NOMO-1 (cell line): Measurements from ENCODE around the gene PIAS3.
"Not testable (repeated sequence)": the region's sequence is repeated elsewhere in the genome, so short reads cannot be mapped to it uniquely, and the experiment has no call there.

Experiments
- DNase-seq, 2 experiments: peaks; one replicate each; lab custom pipeline; 2025; ENCODE audit not compliant: unreplicated experiment in 2 of 2; lab: John Stamatoyannopoulos, UW

PIAS3 gene

DNA sequence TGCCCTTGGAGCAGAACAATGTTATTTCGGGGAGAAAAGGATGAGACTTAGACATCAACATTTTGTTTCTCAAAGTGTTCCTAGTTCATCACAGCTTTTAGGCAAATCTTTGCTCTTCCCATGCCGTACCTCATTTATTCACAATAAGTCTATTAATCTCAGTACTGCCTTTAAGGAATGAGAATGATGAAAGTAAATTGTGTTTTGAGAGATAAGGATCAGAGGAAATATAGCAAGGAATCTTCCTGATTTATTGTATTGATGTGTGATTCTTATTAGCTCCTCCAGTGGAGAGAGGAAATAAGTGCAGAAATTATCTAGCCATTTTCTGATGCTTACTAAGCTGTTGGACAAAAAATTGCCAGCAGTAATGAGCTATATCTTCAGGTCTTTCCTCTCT is 32.9 kb downstream of the PIAS3 start:
- DNase-seq, result no peak

DNA sequence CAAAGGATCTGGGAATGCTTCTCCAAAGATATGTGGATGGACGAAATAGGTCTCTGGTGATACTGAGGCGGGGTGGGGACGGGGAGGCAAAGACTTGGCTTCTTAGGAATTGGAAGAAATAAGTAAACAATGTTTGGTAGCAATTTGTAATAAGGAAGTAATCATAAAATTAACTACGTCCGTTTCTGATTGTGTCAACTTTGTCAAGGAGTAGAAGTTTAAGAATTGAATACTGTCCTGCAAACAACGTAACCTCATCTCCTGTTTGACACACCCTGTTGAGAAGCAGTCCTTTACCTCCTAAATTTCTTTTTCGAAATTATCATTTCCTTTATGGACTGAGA is 34.4 kb downstream of the PIAS3 start:
- peak in 1 of 2 experiments; percentile 61 for DNase-seq

DNA sequence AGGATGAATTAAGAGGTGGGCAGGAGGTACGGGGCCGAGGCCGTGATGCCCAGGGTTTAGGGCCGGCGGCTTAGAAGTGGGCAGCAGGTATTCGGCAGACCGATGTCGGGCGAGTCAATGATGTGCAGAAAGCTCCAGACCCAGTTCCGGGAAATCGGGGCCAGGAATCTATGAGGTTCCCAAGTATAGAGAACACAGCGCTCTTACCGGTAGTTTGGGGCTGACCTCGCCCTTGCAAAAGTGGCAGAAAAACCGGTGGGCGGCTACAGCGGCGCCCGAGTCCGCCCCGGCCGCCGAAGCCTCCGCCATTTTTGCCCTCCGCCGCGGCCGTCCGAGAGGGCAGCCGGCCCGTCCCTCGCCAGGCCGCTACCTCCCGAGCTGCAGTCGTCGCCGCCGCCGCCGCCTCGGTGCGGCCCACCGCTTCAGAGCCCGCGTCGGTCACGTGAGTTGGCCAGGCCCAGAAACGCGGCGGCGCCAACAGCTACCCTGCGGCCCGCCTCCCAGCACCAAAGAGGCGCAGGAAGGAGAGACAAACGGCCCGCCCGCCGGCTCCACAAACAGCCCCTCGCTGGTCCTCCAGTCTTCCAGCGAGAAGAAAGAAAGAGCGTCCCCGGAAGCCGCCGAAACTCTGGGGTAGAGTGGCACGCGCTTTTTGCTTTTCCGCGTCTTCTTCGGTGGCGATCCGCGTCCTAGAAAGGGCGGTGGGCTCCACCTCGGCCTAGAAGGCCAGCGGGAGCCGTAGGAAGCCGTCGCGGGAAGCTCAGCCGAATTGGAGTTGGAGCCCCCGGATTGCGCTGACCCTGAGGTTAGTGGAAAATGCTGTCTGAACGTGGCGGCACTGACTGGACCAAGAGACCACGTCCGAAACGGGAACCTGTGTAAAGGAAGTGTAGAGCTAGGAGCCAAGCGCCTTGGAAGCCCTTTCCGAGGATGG is 35.0 kb downstream of the PIAS3 start, which contains the start of the genes POLR3C and RNF115:
Gene POLR3C (plus strand): TSS at position 636 of the 934 bp plus-strand sequence. CDS start 1,577 bp downstream, outside the sequence.
Gene RNF115 (minus strand): TSS at position 531 of the 934 bp plus-strand sequence. CDS start 222 bp downstream, at position 309.
- peak; percentile 93 to 96 for DNase-seq

DNA sequence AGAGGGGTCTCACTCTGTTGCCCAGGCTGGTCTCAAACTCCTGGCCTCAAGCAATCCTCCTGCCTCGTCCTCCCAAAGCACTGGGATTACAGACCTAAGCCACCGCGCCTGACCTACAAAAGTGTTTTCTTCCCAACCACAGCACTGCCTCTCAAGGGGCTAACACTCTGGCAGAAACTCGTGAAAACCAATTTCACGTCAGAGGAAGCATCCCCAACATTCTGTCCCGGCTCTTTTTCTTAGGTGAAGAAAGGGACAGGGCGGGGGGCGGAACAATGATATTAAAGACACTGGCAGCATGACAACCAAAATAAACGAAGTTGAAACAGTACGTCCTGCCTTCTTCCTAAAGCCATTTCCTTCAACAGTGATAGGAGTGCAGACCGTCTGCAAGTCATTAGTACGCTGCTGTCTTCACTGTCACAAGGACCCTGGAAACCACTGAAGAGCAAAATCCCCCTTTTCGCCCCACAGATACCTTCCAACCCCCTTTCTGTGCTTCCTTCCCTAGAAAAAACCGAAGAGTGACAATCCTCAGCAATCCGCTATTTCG is 36.0 kb downstream of the PIAS3 start:
- DNase-seq, result not testable (repeated sequence)

DNA sequence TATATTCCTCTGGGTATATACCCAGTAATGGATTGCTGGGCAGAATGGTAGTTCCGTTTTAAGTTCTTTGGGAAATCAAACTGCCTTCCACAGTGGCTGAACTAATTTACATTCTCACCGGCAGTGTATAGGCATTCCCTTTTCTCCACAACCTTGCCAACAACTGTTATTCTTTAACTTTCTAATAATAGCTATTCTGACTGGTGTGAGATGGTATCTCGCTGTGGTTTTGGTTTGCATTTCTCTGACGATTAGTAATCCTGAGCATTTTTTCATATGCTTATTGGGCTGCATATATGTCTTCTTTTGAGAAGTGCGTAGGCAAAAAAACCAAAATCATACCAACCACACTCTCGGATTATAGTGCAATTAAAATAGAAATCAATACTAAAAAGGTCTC is 40.8 kb downstream of the PIAS3 start:
- not testable (repeated sequence) for DNase-seq

DNA sequence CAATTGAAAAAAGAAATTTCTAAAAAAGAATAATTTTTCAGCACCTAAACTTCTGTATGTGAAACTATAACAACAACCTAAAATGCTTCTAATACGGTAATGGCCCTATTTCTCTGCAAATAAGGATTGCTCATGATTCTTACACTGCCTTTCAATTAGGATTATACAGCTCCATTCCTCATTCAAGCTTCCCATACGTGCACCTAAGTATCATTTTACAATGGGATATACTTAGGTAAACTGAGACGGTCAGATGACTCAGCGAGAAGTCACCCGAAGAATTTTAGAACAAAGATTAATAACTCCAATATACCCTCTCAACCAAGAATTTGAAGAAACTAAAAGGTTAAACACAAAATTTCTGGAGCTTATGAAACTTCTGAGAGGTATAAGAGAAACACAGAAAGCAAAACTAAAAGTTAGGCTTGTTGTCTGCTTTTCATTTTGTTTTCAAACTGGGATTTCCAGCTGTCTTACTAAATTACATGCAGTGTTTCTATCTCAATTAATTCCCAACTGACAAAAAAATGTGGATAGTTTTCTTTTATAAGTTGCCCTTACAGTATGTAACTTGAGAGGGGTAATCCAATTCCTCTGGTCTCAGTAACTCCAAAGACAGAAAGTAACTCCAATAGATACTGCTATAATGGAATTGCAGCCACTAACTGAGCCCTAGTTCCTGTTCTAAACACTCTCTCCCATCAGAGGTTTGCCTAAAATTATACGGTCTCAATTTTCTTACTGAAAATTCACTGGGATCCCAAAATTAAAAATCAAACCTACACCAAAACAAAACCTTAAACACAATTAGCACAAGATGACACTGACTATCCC is 45.7 kb downstream of the PIAS3 start:
- not testable (repeated sequence) for DNase-seq

DNA sequence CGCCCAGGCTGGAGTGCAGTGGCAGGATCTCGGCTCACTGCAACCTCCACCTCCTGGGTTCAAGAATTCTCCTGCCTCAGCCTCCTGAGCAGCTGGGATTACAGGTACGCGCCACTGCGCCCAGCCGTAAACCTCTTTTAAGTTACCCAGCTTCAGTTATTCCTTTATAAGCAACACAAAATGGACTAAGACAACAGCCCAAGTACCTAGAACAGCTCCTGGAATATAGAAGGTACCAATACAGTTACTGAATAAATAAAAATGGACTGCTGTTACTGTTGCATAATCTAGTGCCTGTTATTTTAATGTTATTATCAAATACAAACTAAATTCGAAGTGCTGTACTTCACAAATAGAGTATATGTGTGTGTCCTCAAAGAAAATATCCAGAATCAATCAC is 52.0 kb downstream of the PIAS3 start:
- DNase-seq, result no peak

DNA sequence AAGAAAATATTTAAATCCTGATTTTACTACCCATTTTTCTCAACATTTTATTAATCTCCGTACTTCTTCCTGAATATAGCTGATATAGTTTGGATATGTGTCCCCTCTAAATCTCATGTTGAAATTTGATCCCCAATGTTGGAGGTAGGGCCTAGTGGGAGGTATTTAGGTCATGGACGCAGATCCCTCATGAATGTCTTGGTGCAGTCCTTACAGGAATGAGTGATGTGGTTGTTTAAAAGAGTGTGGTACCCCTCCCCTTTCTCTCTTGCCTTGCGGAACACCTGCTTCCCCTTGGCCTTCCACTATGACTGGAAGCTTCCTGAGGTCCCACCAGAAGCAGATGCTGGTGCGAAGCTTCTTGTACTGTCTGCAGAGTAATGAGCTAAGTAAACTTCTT is 52.5 kb downstream of the PIAS3 start:
- DNase-seq, result no peak

DNA sequence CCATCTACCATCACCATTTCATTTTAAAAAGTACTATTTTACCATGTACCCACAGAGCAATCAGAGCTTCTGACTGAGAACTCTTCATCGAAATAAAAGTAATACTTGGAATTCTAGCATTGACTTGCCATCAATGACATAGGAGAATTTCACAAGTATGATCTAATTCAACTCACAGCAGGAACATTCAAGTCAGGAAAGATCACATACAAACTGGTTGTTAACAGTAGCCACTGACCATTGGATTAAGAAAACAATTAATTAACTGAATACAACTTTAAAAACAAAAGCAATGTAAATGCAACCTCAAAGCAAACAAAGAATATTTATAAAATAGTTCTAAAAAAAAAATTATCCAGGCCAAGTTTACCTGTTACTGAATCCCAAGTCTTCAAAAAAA is 53.8 kb downstream of the PIAS3 start:
- DNase-seq, result no peak

DNA sequence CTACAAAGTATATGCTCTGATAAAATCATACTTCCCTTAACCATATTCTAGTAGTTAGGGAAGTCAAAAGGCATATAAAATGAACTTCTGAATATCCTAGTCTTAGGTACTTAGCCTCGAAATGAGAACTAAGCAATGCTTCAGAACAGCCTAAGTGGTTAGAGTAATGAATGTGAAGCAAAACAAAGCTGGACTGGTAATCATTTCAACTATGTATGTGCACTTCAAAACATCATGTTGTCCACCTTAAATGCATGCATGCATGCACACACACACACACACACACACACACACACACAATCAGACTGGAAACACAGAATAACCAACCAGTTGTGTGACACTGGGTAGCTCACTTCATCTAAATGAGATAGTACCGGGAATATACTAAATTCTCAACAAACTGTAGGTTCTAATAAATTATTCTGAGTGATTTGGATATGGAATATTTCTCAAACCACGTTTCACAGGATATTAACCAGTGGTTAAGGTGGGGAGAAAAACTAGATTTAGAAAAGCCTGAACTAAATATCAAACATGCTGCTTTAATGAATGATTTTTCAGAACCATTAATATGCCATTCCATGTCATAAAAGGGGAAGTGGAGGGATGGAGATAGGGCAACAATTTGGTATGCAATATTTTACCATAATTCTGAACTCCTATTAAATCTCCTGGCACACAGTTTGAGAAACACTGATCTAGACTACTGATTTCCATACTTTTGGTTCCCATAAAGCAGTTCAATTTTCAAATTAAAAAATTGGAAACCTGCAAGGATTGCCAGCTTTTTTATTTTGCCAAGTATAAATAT is 54.4 kb downstream of the PIAS3 start:
- peak in 1 of 2 experiments; percentile 20 for DNase-seq

DNA sequence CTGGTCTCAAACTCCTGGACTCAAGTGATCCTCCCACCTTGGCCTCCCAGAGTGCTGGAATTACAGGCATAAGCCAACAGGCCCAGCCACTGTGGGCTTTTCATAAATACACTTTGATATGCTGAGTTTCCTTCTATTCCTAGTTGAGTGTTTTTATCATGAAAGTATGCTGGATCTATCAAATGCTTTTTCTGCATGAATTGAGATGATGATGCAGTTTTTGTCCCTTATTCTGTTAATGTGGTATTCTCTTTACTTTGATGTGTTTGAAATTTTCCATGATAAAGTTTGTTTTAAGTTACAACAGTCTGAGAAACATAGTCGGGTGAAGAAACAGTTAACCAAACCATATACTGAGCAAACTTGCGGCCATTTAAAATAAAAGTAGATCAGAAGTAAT is 59.1 kb downstream of the PIAS3 start:
- DNase-seq, result no peak
